ENCODE measurements around the gene RAVER1.

GRCh38 chr19:10318807-10319682 is 14.3 kb downstream of the RAVER1 start:
- TF ChIP-seq EZH2 (IDR thresholded peaks at IDR 0.05; ENCODE audit: borderline replicate concordance, low read depth, low read length, poor library complexity, severe bottlenecking) (no peak), CTCF (conservative IDR thresholded peaks at IDR 0.05; ENCODE audit: low read depth, low read length) (no peak)

Measured in A673 (cell line).